Astrocyte (in vitro differentiated cells and primary cell): ENCODE results near the gene PPP2R5A.
"Not testable (repeated sequence)": the region's sequence is repeated elsewhere in the genome, so short reads cannot be mapped to it uniquely, and the experiment has no call there.

Source experiments
- EZH2 ChIP-seq: IDR thresholded peaks from 2 replicates; pipeline ENCODE4 v1.6.1; 2012; ENCODE audit warnings: mild to moderate bottlenecking, low read length, inconsistent platforms; ENCODE audit not compliant: insufficient read depth
- TF ChIP-seq, protein P1 (sequence below): IDR thresholded peaks from 2 replicates; pipeline ENCODE4 v1.5.1; 2011; ENCODE audit warnings: low read depth, mild to moderate bottlenecking, inconsistent platforms, low read length, moderate library complexity; ENCODE audit not compliant: insufficient read depth

DNA sequence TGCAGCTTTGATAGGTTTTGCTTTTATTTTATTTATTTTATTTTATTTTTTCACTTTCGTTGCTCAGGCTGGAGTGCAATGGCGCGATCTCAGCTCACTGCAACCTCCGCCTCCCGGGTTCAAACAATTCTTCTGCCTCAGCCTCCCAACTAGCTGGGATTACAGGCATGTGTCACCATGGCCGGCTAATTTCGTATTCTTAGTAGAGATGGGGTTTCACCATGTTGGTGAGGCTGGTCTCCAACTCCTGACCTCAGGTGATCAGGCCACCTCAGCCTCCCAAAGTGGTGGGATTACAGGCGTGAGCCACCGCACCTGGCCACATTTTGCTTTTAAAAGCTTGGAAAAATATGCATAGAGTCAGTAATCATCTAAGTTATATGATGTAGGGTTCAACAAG, 2.8 kb downstream of the PPP2R5A start:
- TF ChIP-seq, protein P1, sequence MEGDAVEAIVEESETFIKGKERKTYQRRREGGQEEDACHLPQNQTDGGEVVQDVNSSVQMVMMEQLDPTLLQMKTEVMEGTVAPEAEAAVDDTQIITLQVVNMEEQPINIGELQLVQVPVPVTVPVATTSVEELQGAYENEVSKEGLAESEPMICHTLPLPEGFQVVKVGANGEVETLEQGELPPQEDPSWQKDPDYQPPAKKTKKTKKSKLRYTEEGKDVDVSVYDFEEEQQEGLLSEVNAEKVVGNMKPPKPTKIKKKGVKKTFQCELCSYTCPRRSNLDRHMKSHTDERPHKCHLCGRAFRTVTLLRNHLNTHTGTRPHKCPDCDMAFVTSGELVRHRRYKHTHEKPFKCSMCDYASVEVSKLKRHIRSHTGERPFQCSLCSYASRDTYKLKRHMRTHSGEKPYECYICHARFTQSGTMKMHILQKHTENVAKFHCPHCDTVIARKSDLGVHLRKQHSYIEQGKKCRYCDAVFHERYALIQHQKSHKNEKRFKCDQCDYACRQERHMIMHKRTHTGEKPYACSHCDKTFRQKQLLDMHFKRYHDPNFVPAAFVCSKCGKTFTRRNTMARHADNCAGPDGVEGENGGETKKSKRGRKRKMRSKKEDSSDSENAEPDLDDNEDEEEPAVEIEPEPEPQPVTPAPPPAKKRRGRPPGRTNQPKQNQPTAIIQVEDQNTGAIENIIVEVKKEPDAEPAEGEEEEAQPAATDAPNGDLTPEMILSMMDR = not testable (repeated sequence)
- TF ChIP-seq EZH2 = not testable (repeated sequence)
